ENCODE measurements around the gene VAMP5.
"Not testable (repeated sequence)": the region's sequence is repeated elsewhere in the genome, so short reads cannot be mapped to it uniquely, and the experiment has no call there.

Gene VAMP5

DNA sequence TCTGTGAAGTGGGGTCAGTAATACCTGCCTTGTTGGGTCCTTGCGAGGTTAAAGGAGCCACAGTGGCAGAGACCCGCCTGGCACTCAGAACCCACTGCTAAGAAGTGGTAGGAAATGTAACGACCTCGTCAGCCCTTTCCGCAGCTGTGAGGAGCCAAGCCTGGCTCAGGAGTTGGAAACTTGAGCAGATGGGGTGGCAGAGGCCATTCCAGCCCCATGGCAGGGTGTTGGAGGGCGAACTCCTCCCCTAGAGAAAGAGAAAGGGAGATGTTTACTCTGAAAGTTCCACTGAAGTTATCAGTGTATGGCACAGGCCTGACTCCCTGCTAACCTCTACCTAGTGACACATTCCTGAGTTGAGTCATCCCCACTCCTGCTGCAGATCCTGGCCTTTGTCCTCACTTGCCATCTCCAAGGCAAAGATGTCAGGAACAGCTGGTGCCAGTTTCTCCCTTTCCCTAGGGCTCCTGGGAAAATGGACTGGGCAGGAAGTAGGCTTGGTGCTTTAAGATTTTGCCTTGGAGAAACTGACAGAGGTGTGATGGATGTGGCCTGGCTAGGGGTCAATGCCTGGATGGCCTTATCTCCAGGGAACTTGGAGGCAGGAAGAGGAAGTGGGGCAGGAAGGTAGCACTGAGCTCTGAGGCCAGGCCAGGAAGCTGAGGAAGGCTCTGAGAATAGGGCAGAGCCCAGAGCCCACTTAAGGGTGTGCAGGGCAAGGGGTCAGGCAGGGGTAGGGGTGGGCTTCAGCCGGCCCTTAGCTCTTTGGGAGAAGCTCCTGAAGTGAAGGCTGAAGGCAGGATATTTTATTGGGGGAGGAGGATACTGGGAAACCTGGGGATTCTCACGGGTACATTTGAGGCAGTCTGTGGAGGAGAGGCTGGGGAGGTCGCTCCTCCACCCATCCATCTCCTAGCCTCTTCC, 888 bp downstream of the VAMP5 start:
- DNase-seq: no peak

- DNase-seq: no peak
These were observed 1.5 kb downstream of the VAMP5 start for GRCh38 chr2:85585781-85586105.

- DNase-seq: no peak
These were observed 4.0 kb downstream of the VAMP5 start for GRCh38 chr2:85588236-85588635.

DNA sequence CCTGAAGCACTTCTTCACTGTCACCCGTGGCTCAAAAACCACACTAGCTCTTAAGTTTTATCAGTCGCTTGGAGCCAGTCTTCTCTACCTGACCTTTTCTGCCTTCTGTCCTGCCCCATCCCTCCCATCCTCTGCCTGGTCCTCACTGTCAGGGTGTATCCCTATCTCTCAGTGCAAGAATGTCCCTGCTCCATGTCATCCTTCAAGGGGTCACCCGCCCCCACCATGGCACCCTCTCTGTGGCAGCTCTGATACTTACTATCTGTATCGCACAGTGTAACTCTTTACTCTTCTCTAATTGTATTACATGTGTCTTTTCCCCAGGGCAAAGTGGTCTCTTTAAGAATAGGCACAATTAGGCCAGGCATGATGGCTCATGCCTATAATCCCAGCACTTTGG, 4.4 kb downstream of the VAMP5 start:
- no peak for DNase-seq

DNA sequence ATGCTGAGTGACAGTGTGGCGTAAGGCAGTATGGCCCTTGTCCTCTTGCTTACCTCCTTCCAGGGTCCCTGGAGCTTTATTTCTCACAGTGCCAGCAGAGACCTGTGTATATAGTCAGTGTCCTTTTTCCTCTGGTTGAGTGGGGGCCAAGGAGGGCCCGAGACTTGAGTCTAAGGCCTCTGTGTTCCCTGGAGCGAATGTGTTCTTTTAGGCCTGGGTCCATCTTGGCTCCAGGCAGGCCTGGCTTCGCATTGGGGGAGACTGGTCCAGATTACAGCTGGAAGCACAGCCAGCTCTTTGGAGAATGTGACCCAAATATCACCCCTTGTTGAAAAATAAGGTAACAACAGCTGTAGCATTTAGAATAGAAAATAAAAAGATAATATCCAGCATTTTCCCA, 5.0 kb downstream of the VAMP5 start:
- no peak for DNase-seq

DNA sequence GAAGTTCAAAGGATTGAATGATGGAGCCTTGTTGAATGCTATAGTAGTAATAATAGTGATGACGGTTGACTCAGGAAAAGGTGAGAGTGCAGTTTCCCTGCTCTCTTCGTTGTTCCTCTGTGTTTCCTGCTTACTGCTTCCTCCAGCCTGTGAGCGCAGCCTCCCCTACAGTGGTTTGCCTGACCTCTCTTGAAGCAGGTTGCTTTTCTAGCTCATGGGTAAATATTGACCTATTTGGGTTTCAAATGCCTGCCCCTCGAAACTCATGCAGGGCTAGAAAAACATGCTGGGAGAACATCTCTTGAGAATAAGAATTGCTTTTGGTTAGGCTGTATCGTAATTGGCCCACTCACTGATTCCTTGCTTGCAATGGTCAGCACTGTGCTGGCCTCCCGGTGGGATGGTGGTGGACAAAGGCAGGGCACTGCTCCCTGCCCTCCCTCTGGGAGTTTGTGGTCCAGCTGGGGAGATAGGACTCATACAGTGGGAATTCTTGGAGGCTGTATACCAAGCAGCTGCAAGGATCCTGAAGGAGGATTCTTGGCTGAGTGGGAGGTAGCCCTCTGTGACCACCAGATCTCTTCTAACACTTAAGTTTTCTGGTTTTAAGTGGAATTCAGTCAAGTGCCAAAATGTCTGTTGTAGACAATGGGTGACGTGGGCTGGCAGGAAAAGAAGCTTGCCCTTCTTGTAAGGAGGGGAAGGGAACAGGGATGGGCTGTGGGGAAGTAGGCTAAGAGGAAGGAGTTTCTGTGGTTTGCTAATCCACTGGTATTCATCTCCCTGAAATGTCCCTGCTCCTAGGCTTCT, 6.0 kb downstream of the VAMP5 start:
- no peak for DNase-seq

- no peak for DNase-seq
These were observed 6.7 kb downstream of the VAMP5 start for GRCh38 chr2:85590950-85591349.

GRCh38 chr2:85591563-85591962, 7.3 kb downstream of the VAMP5 start:
- DNase-seq: no peak

- not testable (repeated sequence) for DNase-seq
These were observed 8.1 kb downstream of the VAMP5 start for GRCh38 chr2:85592299-85592698.

GRCh38 chr2:85593023-85593422, 8.8 kb downstream of the VAMP5 start:
- no peak for DNase-seq

DNA sequence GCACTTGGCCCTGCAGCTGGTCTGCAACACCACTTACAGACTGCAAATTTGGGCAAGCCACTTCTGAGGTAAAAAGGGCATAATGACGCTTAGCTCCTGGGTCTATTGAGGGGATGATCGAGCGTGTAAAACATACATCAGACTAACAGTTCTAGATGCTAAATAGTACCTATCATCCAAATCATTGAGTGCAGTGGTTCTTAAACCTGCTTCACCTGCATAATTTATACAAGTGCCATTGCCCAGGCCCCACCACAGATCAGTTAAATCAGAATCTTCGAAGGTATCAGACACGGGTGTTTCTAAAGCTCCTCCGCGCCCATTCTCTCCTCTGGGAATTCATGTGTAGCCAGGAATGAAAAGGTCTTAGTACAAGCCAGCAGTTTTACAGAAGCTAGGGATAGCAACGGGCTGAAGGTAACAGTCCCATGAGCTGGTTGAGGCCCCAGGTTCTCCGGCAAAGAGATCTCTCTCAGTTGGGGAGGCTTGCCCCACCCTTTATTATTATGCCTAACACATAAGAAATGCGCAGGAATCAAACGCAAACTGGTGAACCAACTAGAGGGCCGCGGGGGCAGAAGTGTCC, 10.6 kb downstream of the VAMP5 start:
- no peak for DNase-seq

- DNase-seq: peak; percentile 99
These were observed 11.2 kb downstream of the VAMP5 start, which contains the start of gene RNF181 for GRCh38 chr2:85595301-85596025. RNF181 (plus strand) TSS chr2:85595745; CDS start chr2:85595764, 19 bp downstream.

DNA sequence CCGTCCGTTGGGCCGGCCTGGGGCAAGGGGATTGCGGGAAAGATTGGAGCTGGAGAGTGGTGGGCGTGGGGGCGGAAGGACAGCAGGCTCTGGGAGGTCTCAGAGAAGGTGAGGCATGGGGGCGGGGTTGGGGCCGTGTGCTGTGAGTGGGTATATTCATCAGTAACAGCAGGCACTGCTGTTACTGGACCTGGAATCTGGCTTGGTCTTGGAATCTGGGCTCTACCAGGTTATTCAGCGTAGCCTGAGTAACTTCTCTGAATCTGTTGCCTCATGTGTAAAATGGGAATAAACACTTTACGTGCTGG, 11.7 kb downstream of the VAMP5 start:
- no peak for DNase-seq

GRCh38 chr2:85596486-85597143, 12.4 kb downstream of the VAMP5 start:
- DNase-seq: no peak

- no peak for DNase-seq
These were observed 13.0 kb downstream of the VAMP5 start for GRCh38 chr2:85597241-85597640.

- DNase-seq: no peak
These were observed 14.5 kb downstream of the VAMP5 start for GRCh38 chr2:85598594-85599340.

DNA sequence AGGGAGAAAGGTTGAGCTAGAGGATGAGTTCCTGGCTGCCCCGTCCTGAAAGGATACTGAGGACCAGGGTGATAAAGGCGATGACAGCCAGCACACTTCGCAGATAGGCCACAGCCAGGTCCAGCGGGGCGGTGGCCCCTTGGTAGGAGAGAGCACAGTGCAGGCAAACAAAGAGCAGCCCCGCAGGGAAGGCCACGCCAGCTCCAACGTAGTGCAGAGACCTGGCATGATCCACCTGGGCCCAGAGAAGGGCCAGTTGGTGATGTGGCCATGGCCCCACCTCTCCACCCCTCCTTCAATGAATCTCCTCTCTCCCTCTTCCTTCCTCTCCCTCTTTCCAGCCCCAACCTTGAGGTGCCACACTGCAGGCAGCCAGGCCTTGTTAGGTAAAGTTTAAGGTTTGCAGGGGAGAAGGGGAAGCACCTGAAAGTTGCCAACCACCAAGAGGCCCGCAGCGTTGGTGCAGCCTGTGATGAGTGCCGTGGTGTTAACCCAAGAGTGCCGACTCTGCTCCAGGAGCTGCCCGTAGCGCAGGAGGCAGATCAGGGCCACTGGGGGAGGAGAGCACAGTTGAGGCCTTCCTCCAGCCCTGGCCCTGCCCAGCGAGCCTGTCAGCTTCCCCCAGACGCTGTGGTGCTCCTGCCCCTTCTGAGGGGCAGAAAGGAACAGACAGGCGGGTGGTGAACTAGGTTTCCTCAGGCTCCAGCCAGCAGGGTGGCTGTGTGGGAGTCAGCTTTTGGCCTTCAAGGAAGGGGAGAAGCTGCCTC, 15.4 kb downstream of the VAMP5 start:
- no peak for DNase-seq

DNA sequence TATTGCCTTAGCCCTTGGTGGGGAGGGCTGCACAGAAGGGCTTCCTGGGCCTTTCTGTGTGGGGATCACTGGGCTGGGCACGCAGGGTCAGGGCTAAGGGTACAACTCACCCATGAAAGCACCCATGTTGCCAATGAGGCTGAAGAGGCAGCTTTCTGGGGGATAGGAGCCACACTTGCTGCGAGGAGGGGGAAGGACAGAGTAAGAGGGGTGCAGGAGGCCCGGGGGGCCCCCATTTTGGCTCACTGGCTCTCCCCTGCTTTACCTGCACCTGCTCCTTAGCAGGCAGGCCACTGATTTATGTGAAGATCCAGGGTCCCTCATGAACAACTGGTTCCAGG, 16.0 kb downstream of the VAMP5 start:
- no peak for DNase-seq

- DNase-seq: no peak
These were observed 16.9 kb downstream of the VAMP5 start for GRCh38 chr2:85600951-85601770.

DNA sequence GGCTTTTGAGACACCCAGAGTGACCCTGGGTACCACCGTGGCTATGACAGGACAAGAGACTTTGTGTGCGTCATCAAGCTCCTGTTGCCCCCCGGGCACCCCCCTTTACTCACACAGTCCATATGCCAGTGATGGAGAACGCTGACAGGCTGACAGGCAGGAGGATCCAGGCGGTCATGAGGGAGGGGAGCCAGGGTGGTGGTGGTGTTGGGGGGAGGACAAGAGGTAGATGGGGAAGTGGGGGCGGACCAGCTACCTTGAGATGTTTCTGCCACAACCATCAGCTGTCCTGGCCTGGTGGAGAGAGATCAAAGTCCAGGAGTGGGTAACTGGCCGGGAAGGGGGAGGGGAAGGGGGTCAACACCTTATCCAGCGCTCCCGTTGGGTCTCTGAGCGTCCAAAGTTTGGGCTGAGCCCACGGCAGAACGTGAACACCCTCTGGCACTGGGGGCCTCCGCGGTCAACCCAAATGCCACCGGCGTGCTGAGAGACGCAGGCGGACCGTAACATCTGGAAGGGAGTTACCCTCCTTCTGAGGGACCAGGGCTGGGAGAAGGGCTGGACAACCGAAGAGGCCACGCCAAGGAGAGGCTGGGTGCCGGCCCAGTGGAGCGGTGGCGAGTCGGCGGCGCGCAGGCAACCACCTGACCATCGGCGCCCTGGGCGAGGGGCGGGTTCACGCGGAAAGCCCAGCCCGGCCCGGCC, 17.7 kb downstream of the VAMP5 start:
- DNase-seq: no peak

Measured in hematopoietic multipotent progenitor cell treated with erythropoietin and hydrocortisone succinate and interleukin-3 and kit ligand, for 8 days (in vitro differentiated cells).